Ascending aorta (tissue), 2 donors: ENCODE data around the gene YIPF1. TPM values are rescaled to one million over a fixed set of nuclear protein-coding genes. Genes with fewer than 3 reads are reported as not detected.
"Not testable (repeated sequence)": the region's sequence is repeated elsewhere in the genome, so short reads cannot be mapped to it uniquely, and the experiment has no call there.

Source experiments
- DNase-seq, 2 donors: peaks; one replicate each; pipeline ENCODE4 v3.0.0-alpha.2; 2019; ENCODE audit warnings: low spot score in 2 of 2
- H3K27ac ChIP-seq, 2 donors: fragments of 200-600 bp; sonication (generic); one replicate each; pipeline ENCODE4 v1.5.1; 2016 to 2017; ENCODE audit warnings: mild to moderate bottlenecking in 1 of 2
- H3K27me3 ChIP-seq: fragments of 200-600 bp; sonication (generic); one replicate; pipeline ENCODE4 v1.5.1; 2017
- H3K36me3 ChIP-seq, 2 donors: fragments of 200-600 bp; sonication (generic); one replicate each; pipeline ENCODE4 v1.5.1; 2016
- H3K4me1 ChIP-seq, 2 donors: fragments of 200-600 bp; sonication (generic); one replicate each; pipeline ENCODE4 v1.5.1; 2016 to 2017; ENCODE audit warnings: mild to moderate bottlenecking in 1 of 2
- H3K4me3 ChIP-seq, 2 donors: fragments of 200-600 bp; sonication (generic); one replicate each; pipeline ENCODE4 v1.5.1; 2016 to 2017; ENCODE audit warnings: mild to moderate bottlenecking in 1 of 2
- H3K9me3 ChIP-seq, 2 donors: fragments of 200-600 bp; sonication (generic); one replicate each; pipeline ENCODE4 v1.5.1; 2016
- CTCF ChIP-seq, 3 experiments: fragments of 200-600 bp in 2 of 3; fragments of 450-650 bp in 1 of 3; sonication (generic) in 2 of 3; IDR thresholded peaks; one replicate each; pipeline ENCODE4 v1.5.1; 2016 to 2019; ENCODE audit warnings: antibody characterized with exemption in 3 of 3, mild to moderate bottlenecking in 1 of 3, moderate library complexity in 1 of 3
- intact Hi-C: fragments of 100-400 bp; cut with DNase I; formaldehyde crosslinking; loops from one replicate; pipeline ENCODE4 v1.15.1; 2023
- total RNA-seq: library from RNA; depleted of rRNA; stranded (reverse); fragments of >200 nt; gene quantifications from one replicate; pipeline ENCODE4 v1.1.0, GENCODE V29; 2016

YIPF1 gene
- total RNA-seq, 1 donor from 2014 or later = 17.0 TPM

GRCh38 chr1:53890522-53890941 is 935 bp upstream of the YIPF1 start:
- Histone ChIP-seq H3K36me3 (peaks cover 4 to 9% of the 10 kb centered on the region in 2 donors), H3K27ac (peak overlapping the region; percentile 71 to 87), H3K4me1 (peaks cover 7 to 9% of the 10 kb centered on the region in 2 donors), H3K4me3 (peak overlapping the region; percentile 79 to 83), H3K9me3 (no peaks in the 10 kb centered on the region), H3K27me3 (no peaks in the 10 kb centered on the region)
- no peak for TF ChIP-seq CTCF (IDR thresholded peaks at IDR 0.05)
- no peak for DNase-seq
- intact Hi-C loops = loop anchor here (10.0 kb wide), 1 partner anchor 604 kb away; no protein-coding TSS in a partner anchor

GRCh38 chr1:53888681-53889080 is 916 bp downstream of the YIPF1 start:
- TF ChIP-seq CTCF (IDR thresholded peaks at IDR 0.05) = no peak
- Histone ChIP-seq H3K4me3 (peak overlapping the region; percentile 79 to 83), H3K4me1 (peaks cover 7 to 9% of the 10 kb centered on the region in 2 donors), H3K36me3 (peaks cover 4 to 13% of the 10 kb centered on the region in 2 donors), H3K27me3 (no peaks in the 10 kb centered on the region), H3K27ac (peak overlapping the region; percentile 71 to 87), H3K9me3 (no peaks in the 10 kb centered on the region)
- intact Hi-C loops = loop anchor here (1.0 to 5.0 kb wide), 4 partner anchors 51 to 519 kb away; partner anchors contain the start of genes IFT25, NDC1, SSBP3 and TCEANC2
- DNase-seq = no peak

- H3K27me3 ChIP-seq, H3K4me3 ChIP-seq, H3K9me3 ChIP-seq, H3K4me1 ChIP-seq, intact Hi-C loops, DNase-seq, H3K27ac ChIP-seq: not testable (repeated sequence)
- peaks cover 27 to 31% of the 10 kb centered on the region in 2 donors for H3K36me3 ChIP-seq
These were observed 6.0 kb downstream of the YIPF1 start for GRCh38 chr1:53883600-53883999.

GRCh38 chr1:53881853-53882252 is 7.7 kb downstream of the YIPF1 start:
- H3K36me3 ChIP-seq = peaks cover 37 to 39% of the 10 kb centered on the region in 2 donors
- H3K4me3 ChIP-seq, H3K27ac ChIP-seq, intact Hi-C loops, DNase-seq, H3K4me1 ChIP-seq, H3K9me3 ChIP-seq, H3K27me3 ChIP-seq: not testable (repeated sequence)

- Histone ChIP-seq H3K27me3 (no peaks in the 10 kb centered on the region), H3K9me3 (no peaks in the 10 kb centered on the region), H3K4me3 (no peak overlapping the region), H3K27ac (no peak overlapping the region), H3K36me3 (peaks cover 50 to 67% of the 10 kb centered on the region in 2 donors), H3K4me1 (no peaks in the 10 kb centered on the region)
- intact Hi-C loops = no loop called here
- DNase-seq = no peak
- peak; percentile 38 to 62 (median 42) for TF ChIP-seq CTCF (IDR thresholded peaks at IDR 0.05)
These were observed 11.0 kb downstream of the YIPF1 start for GRCh38 chr1:53878492-53879105.

- H3K4me1 ChIP-seq, H3K9me3 ChIP-seq, intact Hi-C loops, H3K27ac ChIP-seq, DNase-seq, H3K27me3 ChIP-seq, H3K4me3 ChIP-seq: not testable (repeated sequence)
- peaks cover 63 to 66% of the 10 kb centered on the region in 2 donors for H3K36me3 ChIP-seq
These were observed 14.4 kb downstream of the YIPF1 start for GRCh38 chr1:53875150-53875549.

GRCh38 chr1:53871773-53872484 is 17.7 kb downstream of the YIPF1 start:
- H3K4me3 ChIP-seq = no peak overlapping the region
- H3K27me3 ChIP-seq = no peaks in the 10 kb centered on the region
- peaks cover 53 to 64% of the 10 kb centered on the region in 2 donors for H3K36me3 ChIP-seq
- H3K4me1 ChIP-seq = no peaks in the 10 kb centered on the region
- no peak overlapping the region for H3K27ac ChIP-seq
- TF ChIP-seq CTCF (IDR thresholded peaks at IDR 0.05) = no peak
- H3K9me3 ChIP-seq = no peaks in the 10 kb centered on the region
- intact Hi-C loops = no loop called here
- no peak for DNase-seq
